ENCODE measurements around the gene COL28A1. TPM values are rescaled to one million over a fixed set of nuclear protein-coding genes. Genes with fewer than 3 reads are reported as not detected.
"Not testable (repeated sequence)": the region's sequence is repeated elsewhere in the genome, so short reads cannot be mapped to it uniquely, and the experiment has no call there.

The COL28A1 gene
- total RNA-seq, 2 donors from 2014 or later = 1.2 to 3.5 TPM

GRCh38 chr7:7408001-7408770 is 127.5 kb downstream of the COL28A1 start:
- Histone ChIP-seq H3K27ac (peak overlapping the region; percentile 69), H3K27me3 (no peaks in the 10 kb centered on the region), H3K4me3 (no peak overlapping the region), H3K36me3 (no peaks in the 10 kb centered on the region), H3K9ac (ENCODE audit: low read depth in 2 of 2, low read length in 2 of 2) (peak overlapping the region in 1 of 2 donors; percentile 53), H3K9me3 (no peaks in the 10 kb centered on the region), H3K4me1 (no peaks in the 10 kb centered on the region)
- peak; percentile 65 for DNase-seq
- intact Hi-C loops (cut with DNase I) = no loop called here
- TF ChIP-seq CTCF (IDR thresholded peaks at IDR 0.05) = no peak

- TF ChIP-seq CTCF (IDR thresholded peaks at IDR 0.05) = no peak
- H3K4me3 ChIP-seq = no peak overlapping the region
- H3K9ac ChIP-seq (ENCODE audit: low read depth in 2 of 2, low read length in 2 of 2) = no peak overlapping the region
- no peak for DNase-seq
- H3K27me3 ChIP-seq = no peaks in the 10 kb centered on the region
- H3K27ac ChIP-seq = no peak overlapping the region
- H3K4me1 ChIP-seq = no peaks in the 10 kb centered on the region
- intact Hi-C loops (cut with DNase I) = no loop called here
- no peaks in the 10 kb centered on the region for H3K9me3 ChIP-seq
- no peaks in the 10 kb centered on the region for H3K36me3 ChIP-seq
Measured at GRCh38 chr7:7405461-7405860, 130.2 kb downstream of the COL28A1 start.

GRCh38 chr7:7399707-7400106 is 136.0 kb downstream of the COL28A1 start:
- no peak overlapping the region for H3K27ac ChIP-seq
- H3K4me3 ChIP-seq = no peak overlapping the region
- H3K4me1 ChIP-seq = no peaks in the 10 kb centered on the region
- DNase-seq = no peak
- H3K36me3 ChIP-seq = no peaks in the 10 kb centered on the region
- no peaks in the 10 kb centered on the region for H3K9me3 ChIP-seq
- H3K27me3 ChIP-seq = no peaks in the 10 kb centered on the region
- no peak for TF ChIP-seq CTCF (IDR thresholded peaks at IDR 0.05)
- intact Hi-C loops (cut with DNase I) = no loop called here
- H3K9ac ChIP-seq (ENCODE audit: low read depth in 2 of 2, low read length in 2 of 2) = no peak overlapping the region

- intact Hi-C loops (cut with DNase I) = no loop called here
- no peaks in the 10 kb centered on the region for H3K4me1 ChIP-seq
- no peak overlapping the region for H3K9ac ChIP-seq (ENCODE audit: low read depth in 2 of 2, low read length in 2 of 2)
- no peak overlapping the region for H3K27ac ChIP-seq
- no peak overlapping the region for H3K4me3 ChIP-seq
- no peaks in the 10 kb centered on the region for H3K9me3 ChIP-seq
- no peak for TF ChIP-seq CTCF (IDR thresholded peaks at IDR 0.05)
- no peaks in the 10 kb centered on the region for H3K27me3 ChIP-seq
- no peak for DNase-seq
- no peaks in the 10 kb centered on the region for H3K36me3 ChIP-seq
Measured at GRCh38 chr7:7395785-7396184, 139.9 kb downstream of the COL28A1 start.

GRCh38 chr7:7388164-7388563 is 147.5 kb downstream of the COL28A1 start:
- H3K27me3 ChIP-seq; H3K27ac ChIP-seq; intact Hi-C loops (cut with DNase I); H3K36me3 ChIP-seq; H3K4me3 ChIP-seq; H3K4me1 ChIP-seq; DNase-seq; H3K9me3 ChIP-seq; H3K9ac ChIP-seq (ENCODE audit: low read depth in 2 of 2, low read length in 2 of 2): not testable (repeated sequence)

- no peak for TF ChIP-seq CTCF (IDR thresholded peaks at IDR 0.05)
- intact Hi-C loops (cut with DNase I) = no loop called here
- no peaks in the 10 kb centered on the region for H3K27me3 ChIP-seq
- no peaks in the 10 kb centered on the region for H3K4me1 ChIP-seq
- no peaks in the 10 kb centered on the region for H3K9me3 ChIP-seq
- H3K36me3 ChIP-seq = no peaks in the 10 kb centered on the region
- no peak overlapping the region for H3K9ac ChIP-seq (ENCODE audit: low read depth in 2 of 2, low read length in 2 of 2)
- H3K4me3 ChIP-seq = no peak overlapping the region
- DNase-seq = no peak
- no peak overlapping the region for H3K27ac ChIP-seq
Measured at GRCh38 chr7:7385421-7385820, 150.3 kb downstream of the COL28A1 start.

Data from colonic mucosa (tissue), 4 donors.